Right lobe of liver (tissue), 6 donors: Measurements from ENCODE around the gene ZSCAN31. TPM values are rescaled to one million over a fixed set of nuclear protein-coding genes. Genes with fewer than 3 reads are reported as not detected.

Source experiments
- ATAC-seq, 4 donors: fragments of 200-7000 bp; cut with Tn5 transposase; one replicate each; pipeline ENCODE4 v1.9.1; 2020; ENCODE audit warnings: mild to moderate bottlenecking in 4 of 4, moderate library complexity in 4 of 4
- DNase-seq, 3 donors: peaks; one replicate each; pipeline ENCODE4 v3.0.0-alpha.2; 2020
- H3K27ac ChIP-seq, 3 donors: fragments of 200-600 bp; one replicate each; pipeline ENCODE4 v1.8.0; 2022
- H3K27me3 ChIP-seq, 2 donors: fragments of 200-600 bp; one replicate each; pipeline ENCODE4 v1.8.0; 2022
- H3K36me3 ChIP-seq, 4 donors: fragments of 200-600 bp; sonication (generic) in 1 of 4; one replicate each; pipeline versions ENCODE4 v1.5.1 to v1.8.0; 2017 to 2022; ENCODE audit warnings: control low read depth in 1 of 4
- H3K4me1 ChIP-seq, 4 donors: fragments of 200-600 bp; sonication (generic) in 1 of 4; one replicate each; pipeline versions ENCODE4 v1.5.1 to v1.8.0; 2017 to 2022; ENCODE audit warnings: control low read depth in 1 of 4
- H3K4me3 ChIP-seq, 3 donors: fragments of 200-600 bp; one replicate each; pipeline ENCODE4 v1.8.0; 2022
- H3K9me3 ChIP-seq, 4 donors: fragments of 200-600 bp; sonication (generic) in 1 of 4; one replicate each; pipeline versions ENCODE4 v1.5.1 to v1.8.0; 2017 to 2022; ENCODE audit warnings: control low read depth in 1 of 4
- CTCF ChIP-seq, 4 donors: fragments of 200-600 bp in 3 of 4; fragments of 450-650 bp in 1 of 4; IDR thresholded peaks; one replicate each; pipeline versions ENCODE4 v1.5.1 to v1.8.0; 2016 to 2022; ENCODE audit warnings: antibody characterized with exemption in 4 of 4, mild to moderate bottlenecking in 2 of 4
- POLR2A ChIP-seq: fragments of 450-650 bp; IDR thresholded peaks from one replicate; pipeline ENCODE4 v1.6.1; 2017; ENCODE audit warnings: antibody characterized with exemption, mild to moderate bottlenecking
- WGBS: methylation state at CpG from one replicate; pipeline ENCODE4 v1.1.6; 2018; ENCODE audit warnings: low coverage, low lambda C conversion rate; ENCODE audit not compliant: insufficient coverage; ENCODE audit errors: missing lambda C conversion rate; 5-methylcytosine and 5-hydroxymethylcytosine counted together
- intact Hi-C, 2 donors: fragments of 100-400 bp; cut with DNase I; formaldehyde crosslinking; loops; one replicate each; pipeline versions ENCODE4 v1.11.2 to v1.14.1; 2022
- long read RNA-seq: library from polyadenylated mRNA; unstranded; transcript quantifications from one replicate; pipeline ENCODE4 v2.0.0, GENCODE V29; 2019
- total RNA-seq, 6 experiments: library from RNA; depleted of rRNA in 2 of 6; stranded (reverse); fragments of >200 nt in 2 of 6; fragmentation: NEBNext Ultra II Directional in 3 of 6; extraction: Animal tissue kit (Norgen Biotek cat#: 25700) in 3 of 6; gene quantifications; one replicate each; pipeline versions ENCODE4 v1.1.0 to v1.2.4, GENCODE V29; 2016 to 2023
- donor health status: DM: no; HTN: yes; CAD: no.
- donor health status: DM: no; HTN: no; CAD: no.
- donor health status: DM: no; HTN: no; CAD: no.
- donor health status: DM: no; HTN: yes; CAD: no.
- donor health status: DM: no; HTN: yes; CAD: no.

The ZSCAN31 gene
- 1 to 10 TPM; 3.7 to 6.9 (median 4.6) TPM for total RNA-seq
- long read RNA-seq, partial matches to known transcripts, result 0 of 2 reads
- long read RNA-seq, other reads (novel, unspliced or antisense), result 1 of 2 reads

- H3K27ac ChIP-seq, result peak within 1 kb of the TSS; percentile 91 to 99 (median 93)
- intact Hi-C loops, result no loop called here
- TF ChIP-seq CTCF (IDR thresholded peaks at IDR 0.05) (no peak), POLR2A (peak; percentile 98)
- H3K9me3 ChIP-seq, result no peaks in the 10 kb centered on the region
- DNase-seq (peak; percentile 94 to 96 (median 96)), ATAC-seq (peak; percentile 94 to 96 (median 95))
- H3K4me1 ChIP-seq, result peaks cover 0 to 5% (median 0%) of the 10 kb centered on the region in 4 donors
- H3K27me3 ChIP-seq, result no peaks in the 10 kb centered on the region
- under 1% methylated on average over 22 of the region's 35 CpGs for WGBS
- H3K36me3 ChIP-seq, result no peaks in the 10 kb centered on the region
- H3K4me3 ChIP-seq, result peak within 1 kb of the TSS; percentile 50 to 72 (median 61)
Observed at GRCh38 chr6:28335564-28336283, at the start of gene ZSCAN31. Gene ZSCAN31, minus strand, starts transcription at chr6:28336148. Its CDS starts 6,465 bp downstream, at chr6:28329683.

- intact Hi-C loops, result no loop called here
- ATAC-seq (no peak), DNase-seq (no peak)
- Histone ChIP-seq H3K9me3 (no peaks in the 10 kb centered on the region), H3K4me3 (no peak overlapping the region), H3K27me3 (no peaks in the 10 kb centered on the region), H3K4me1 (peaks cover 0 to 5% (median 0%) of the 10 kb centered on the region in 4 donors), H3K36me3 (peaks cover 0 to 3% (median 0%) of the 10 kb centered on the region in 4 donors), H3K27ac (peak overlapping the region in 1 of 3 donors; percentile 71)
- WGBS, result 75% methylated on average over 2 of the region's 2 CpGs
- TF ChIP-seq CTCF (IDR thresholded peaks at IDR 0.05), result no peak
- no peak for TF ChIP-seq POLR2A
Observed at GRCh38 chr6:28384143-28384533, 48.2 kb upstream of the ZSCAN31 start.

GRCh38 chr6:28383235-28384142, 47.5 kb upstream of the ZSCAN31 start:
- WGBS, result 19% methylated on average over 22 of the region's 31 CpGs

More at GRCh38 chr6:28383235-28384142, 47.5 kb upstream of the ZSCAN31 start:
- H3K27me3 ChIP-seq, result no peaks in the 10 kb centered on the region
- ATAC-seq (peak; percentile 98 to 99 (median 99)), DNase-seq (peak; percentile 89 to 95 (median 94))
- H3K36me3 ChIP-seq, result peaks cover 0 to 3% (median 0%) of the 10 kb centered on the region in 4 donors
- TF ChIP-seq POLR2A (peak; percentile 54), CTCF (IDR thresholded peaks at IDR 0.05) (peak; percentile 53 to 63 (median 56))
- peak overlapping the region; percentile 43 to 59 (median 56) for H3K4me3 ChIP-seq
- no peaks in the 10 kb centered on the region for H3K9me3 ChIP-seq
- peaks cover 0 to 5% (median 0%) of the 10 kb centered on the region in 4 donors for H3K4me1 ChIP-seq
- intact Hi-C loops, result no loop called here
- peak overlapping the region; percentile 63 to 71 (median 67) for H3K27ac ChIP-seq
